A549 (cell line): ENCODE results near the gene TMEM167B. TPM values are rescaled to one million over a fixed set of nuclear protein-coding genes. Genes with fewer than 3 reads are reported as not detected.

Source experiments
- ATAC-seq, 2 experiments: fragments of 200-7000 bp in 1 of 2; fragments of >200 bp in 1 of 2; cut with Nextera tagmentation in 1 of 2; cut with Tn5 transposase in 1 of 2; 3 replicates each; pipeline versions ENCODE4 v1.8.0 to v1.9.1; 2018 to 2020; ENCODE audit warnings: mild to moderate bottlenecking in 1 of 2, moderate library complexity in 1 of 2
- CTCF ChIA-PET: fragments of 300-600 bp; sonication (Branson Sonifier 250); formaldehyde crosslinking; extraction: SDS; loops from one replicate; lab custom pipeline; 2021; ENCODE audit warnings: antibody characterized with exemption, inconsistent platforms; lab: Yijun Ruan, JAX
- POLR2A ChIA-PET: fragments of 350-600 bp; formaldehyde crosslinking; extraction: SDS; loops from one replicate; lab custom pipeline; 2021; ENCODE audit warnings: antibody characterized with exemption, inconsistent platforms; lab: Yijun Ruan, JAX
- DNase-seq, 2 experiments: peaks; one replicate each; pipeline versions ENCODE4 v3.0.0 to v3.0.0-alpha.2; 2011 to 2016; ENCODE audit warnings: low read depth in 1 of 2, low spot score in 1 of 2
- FAIRE-seq: peaks from 2 replicates; lab custom pipeline; 2011; peaks lifted over from hg19 to GRCh38; lab: Jason Lieb, UNC
- H3K27ac ChIP-seq, 2 experiments: fragments of >200 bp; sonication (Bioruptor Twin); formaldehyde crosslinking; 3 replicates each; pipeline ENCODE4 v1.5.1; 2016 to 2017
- H3K4me1 ChIP-seq: fragments of >200 bp; sonication (Bioruptor Twin); formaldehyde crosslinking; 3 replicates; pipeline ENCODE4 v1.6.1; 2016
- H3K4me2 ChIP-seq: fragments of >200 bp; sonication (Bioruptor Twin); formaldehyde crosslinking; 3 replicates; pipeline ENCODE4 v1.6.1; 2016
- H3K4me3 ChIP-seq: fragments of >200 bp; sonication (Bioruptor Twin); formaldehyde crosslinking; 3 replicates; pipeline ENCODE4 v1.5.1; 2016
- H3K9me3 ChIP-seq: fragments of >200 bp; sonication (Bioruptor Twin); formaldehyde crosslinking; 3 replicates; pipeline ENCODE4 v1.6.1; 2016
- CBX8 ChIP-seq: fragments of 200-600 bp; sonication (generic); IDR thresholded peaks from 2 replicates; pipeline ENCODE4 v1.6.1; 2016
- CHD2 ChIP-seq: fragments of 150-350 bp; IDR thresholded peaks from 2 replicates; pipeline ENCODE4 v1.6.1; 2014; ENCODE audit warnings: low read length; ENCODE audit not compliant: partially characterized antibody
- CHD4 ChIP-seq: fragments of 200-600 bp; sonication (generic); IDR thresholded peaks from 2 replicates; pipeline ENCODE4 v1.6.1; 2016; ENCODE audit warnings: antibody characterized with exemption, mild to moderate bottlenecking, borderline replicate concordance
- EHMT2 ChIP-seq: fragments of 200-600 bp; sonication (generic); IDR thresholded peaks from 2 replicates; pipeline ENCODE4 v1.6.1; 2016; ENCODE audit warnings: antibody characterized with exemption, low read depth, mild to moderate bottlenecking, moderate library complexity
- EP300 ChIP-seq, 2 experiments: fragments of >200 bp; sonication (Bioruptor Twin); formaldehyde crosslinking; IDR thresholded peaks; 2 replicates in 1 of 2; 3 replicates in 1 of 2; pipeline ENCODE4 v1.6.1; 2016 to 2017
- FOXS1 ChIP-seq: fragments of 250-450 bp; sonication (Bioruptor Pico); IDR thresholded peaks from 2 replicates; pipeline ENCODE4 v1.5.0; 2020; ENCODE audit warnings: mild to moderate bottlenecking, moderate library complexity
- GATA3 ChIP-seq: IDR thresholded peaks from 2 replicates; pipeline ENCODE4 v1.6.1; 2012; ENCODE audit warnings: borderline replicate concordance
- HOXB5 ChIP-seq: fragments of 250-450 bp; sonication (Bioruptor Pico); IDR thresholded peaks from 2 replicates; pipeline ENCODE4 v1.5.0; 2020; ENCODE audit warnings: mild to moderate bottlenecking, moderate library complexity
- KDM1A ChIP-seq: fragments of 200-600 bp; sonication (generic); IDR thresholded peaks from 2 replicates; pipeline ENCODE4 v1.6.1; 2016; ENCODE audit warnings: low read depth, mild to moderate bottlenecking
- MAFK ChIP-seq: fragments of 450-650 bp; IDR thresholded peaks from 2 replicates; pipeline ENCODE4 v1.6.1; 2014; ENCODE audit not compliant: partially characterized antibody
- MYC ChIP-seq: IDR thresholded peaks from 2 replicates; pipeline ENCODE4 v1.6.1; 2012; ENCODE audit warnings: mild to moderate bottlenecking, inconsistent platforms, low read length, improper control_type of control experiment, borderline replicate concordance
- NR3C1 ChIP-seq: fragments of >200 bp; sonication (Bioruptor Twin); formaldehyde crosslinking; IDR thresholded peaks from 3 replicates; pipeline ENCODE4 v1.6.1; 2017
- POLR2A ChIP-seq: IDR thresholded peaks from 2 replicates; pipeline ENCODE4 v1.6.1; 2012; ENCODE audit warnings: mild to moderate bottlenecking, low read length
- RAD21 ChIP-seq, 2 experiments: fragments of >200 bp in 1 of 2; sonication (Bioruptor Twin) in 1 of 2; formaldehyde crosslinking in 1 of 2; IDR thresholded peaks in 1 of 2; conservative IDR thresholded peaks in 1 of 2; 2 replicates in 1 of 2; 3 replicates in 1 of 2; pipeline ENCODE4 v1.6.1; 2012 to 2018; ENCODE audit warnings: inconsistent platforms in 1 of 2
- RARB ChIP-seq: fragments of 250-450 bp; sonication (Bioruptor Pico); IDR thresholded peaks from 2 replicates; pipeline ENCODE4 v1.8.0; 2021; ENCODE audit warnings: mild to moderate bottlenecking, moderate library complexity
- RNF2 ChIP-seq: fragments of 200-600 bp; sonication (generic); IDR thresholded peaks from 2 replicates; pipeline ENCODE4 v1.6.1; 2016; ENCODE audit warnings: low read depth, mild to moderate bottlenecking, antibody characterized with exemption, moderate library complexity, borderline replicate concordance
- TP53 ChIP-seq: fragments of 250-450 bp; sonication (Bioruptor Pico); IDR thresholded peaks from 2 replicates; pipeline ENCODE4 v1.5.0; 2021; ENCODE audit warnings: mild to moderate bottlenecking, moderate library complexity
- ZC3H11A ChIP-seq: fragments of 450-650 bp; IDR thresholded peaks from 2 replicates; pipeline ENCODE4 v1.6.1; 2014; ENCODE audit warnings: antibody characterized with exemption, mild to moderate bottlenecking
- ZNF302 ChIP-seq: fragments of 250-450 bp; sonication (Bioruptor Pico); IDR thresholded peaks from 2 replicates; pipeline ENCODE4 v1.9.0; 2021; ENCODE audit warnings: inconsistent platforms, mild to moderate bottlenecking, moderate library complexity
- ZSCAN20 ChIP-seq: fragments of 250-450 bp; sonication (Bioruptor Pico); IDR thresholded peaks from 2 replicates; pipeline ENCODE4 v1.8.0; 2022; ENCODE audit warnings: mild to moderate bottlenecking, moderate library complexity
- WGBS: methylation state at CpG from one replicate; pipeline ENCODE4 v1.1.6; 2017; ENCODE audit errors: missing lambda C conversion rate; 5-methylcytosine and 5-hydroxymethylcytosine counted together
- polyA plus RNA-seq, 4 experiments: library from polyadenylated mRNA; depleted of rRNA in 3 of 4; stranded (reverse); fragments of >200 nt; fragmentation: RNase III in 1 of 4; extraction: RNeasy Plus Mini Kit Qiagen cat#74134 plus additional on column Dnase treatment in 1 of 4; gene quantifications; 2 replicates in 3 of 4; 3 replicates in 1 of 4; pipeline ENCODE4 v1.2.3, GENCODE V29; 2011 to 2017
- TF ChIP-seq, protein P1 (sequence below): fragments of 200-600 bp; sonication (generic); IDR thresholded peaks from 2 replicates; pipeline ENCODE4 v1.6.1; 2016; ENCODE audit warnings: antibody characterized with exemption, mild to moderate bottlenecking, moderate library complexity
- TF ChIP-seq, protein P2 (sequence below): IDR thresholded peaks from 2 replicates; pipeline ENCODE4 v1.6.1; 2012
- TF ChIP-seq, protein P3 (sequence below): fragments of 250-450 bp; sonication (Bioruptor Pico); IDR thresholded peaks from 2 replicates; pipeline ENCODE4 v1.5.0; 2020; ENCODE audit warnings: low read depth, mild to moderate bottlenecking, moderate library complexity

TMEM167B gene
- polyA plus RNA-seq, 2 of the 4 experiments (the other 2 are of a cell fraction), result 9.7 to 10.9 TPM

DNA sequence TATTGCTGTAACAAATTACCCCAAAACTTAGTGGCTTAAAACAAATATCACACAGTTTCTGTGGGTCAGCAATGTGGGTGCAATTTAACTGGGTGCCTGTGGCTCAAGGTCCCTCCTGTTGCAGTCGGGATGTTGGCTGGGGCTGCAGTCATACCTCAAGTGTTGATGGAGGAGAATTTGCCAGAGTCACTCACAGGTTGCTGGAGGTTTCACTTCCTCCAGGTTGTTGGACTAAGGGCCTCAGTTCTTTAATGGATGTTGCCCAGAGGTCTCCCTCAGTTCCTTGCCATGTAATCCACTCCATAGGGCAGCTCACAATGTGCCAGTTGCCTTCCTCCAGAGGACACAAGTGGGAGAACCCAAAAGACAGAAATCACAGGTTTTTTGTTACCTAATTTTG, 12.2 kb upstream of the TMEM167B start (continued):
- TF ChIP-seq, protein P1, sequence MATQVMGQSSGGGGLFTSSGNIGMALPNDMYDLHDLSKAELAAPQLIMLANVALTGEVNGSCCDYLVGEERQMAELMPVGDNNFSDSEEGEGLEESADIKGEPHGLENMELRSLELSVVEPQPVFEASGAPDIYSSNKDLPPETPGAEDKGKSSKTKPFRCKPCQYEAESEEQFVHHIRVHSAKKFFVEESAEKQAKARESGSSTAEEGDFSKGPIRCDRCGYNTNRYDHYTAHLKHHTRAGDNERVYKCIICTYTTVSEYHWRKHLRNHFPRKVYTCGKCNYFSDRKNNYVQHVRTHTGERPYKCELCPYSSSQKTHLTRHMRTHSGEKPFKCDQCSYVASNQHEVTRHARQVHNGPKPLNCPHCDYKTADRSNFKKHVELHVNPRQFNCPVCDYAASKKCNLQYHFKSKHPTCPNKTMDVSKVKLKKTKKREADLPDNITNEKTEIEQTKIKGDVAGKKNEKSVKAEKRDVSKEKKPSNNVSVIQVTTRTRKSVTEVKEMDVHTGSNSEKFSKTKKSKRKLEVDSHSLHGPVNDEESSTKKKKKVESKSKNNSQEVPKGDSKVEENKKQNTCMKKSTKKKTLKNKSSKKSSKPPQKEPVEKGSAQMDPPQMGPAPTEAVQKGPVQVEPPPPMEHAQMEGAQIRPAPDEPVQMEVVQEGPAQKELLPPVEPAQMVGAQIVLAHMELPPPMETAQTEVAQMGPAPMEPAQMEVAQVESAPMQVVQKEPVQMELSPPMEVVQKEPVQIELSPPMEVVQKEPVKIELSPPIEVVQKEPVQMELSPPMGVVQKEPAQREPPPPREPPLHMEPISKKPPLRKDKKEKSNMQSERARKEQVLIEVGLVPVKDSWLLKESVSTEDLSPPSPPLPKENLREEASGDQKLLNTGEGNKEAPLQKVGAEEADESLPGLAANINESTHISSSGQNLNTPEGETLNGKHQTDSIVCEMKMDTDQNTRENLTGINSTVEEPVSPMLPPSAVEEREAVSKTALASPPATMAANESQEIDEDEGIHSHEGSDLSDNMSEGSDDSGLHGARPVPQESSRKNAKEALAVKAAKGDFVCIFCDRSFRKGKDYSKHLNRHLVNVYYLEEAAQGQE, result no peak

DNA sequence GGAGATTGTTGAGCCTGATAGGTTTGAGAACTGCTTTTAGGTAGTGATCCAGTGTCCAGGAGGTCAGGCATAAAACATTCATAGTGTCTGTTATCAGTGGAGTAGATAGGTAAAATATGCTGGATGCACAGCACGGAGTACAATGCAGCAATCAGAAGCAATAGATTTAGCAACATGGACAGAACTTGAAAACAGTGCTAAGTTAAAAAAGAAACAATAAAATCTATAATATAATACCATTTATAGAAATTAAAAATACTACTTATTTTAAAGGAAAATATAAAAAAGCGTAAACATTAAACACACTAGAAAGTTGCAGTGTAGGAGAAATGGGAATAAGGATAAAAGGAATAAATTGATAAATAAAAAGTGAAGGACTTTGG, 11.3 kb upstream of the TMEM167B start:
- WGBS, result 93% methylated on average over 2 of the region's 2 CpGs
- FAIRE-seq (no peak), ATAC-seq (no peak), DNase-seq (no peak)
- Histone ChIP-seq H3K4me3 (no peak overlapping the region), H3K27ac (peak overlapping the region; percentile 65 to 84; a peak in 5 of 6 replicates), H3K9me3 (no peaks in the 10 kb centered on the region), H3K4me1 (no peaks in the 10 kb centered on the region; the same call in 2 of the 3 replicates), H3K4me2 (peak overlapping the region; percentile 59)
- ChIA-PET POLR2A (no interaction called here), CTCF (interaction anchor here (3.2 kb wide), 1 partner anchor 9 kb away, joined by 13 read pairs; no protein-coding TSS in a partner anchor)
- no peak for TF ChIP-seq MYC
- no peak for TF ChIP-seq RARB (CRISPR knock-in tag)
- TF ChIP-seq CHD4, result no peak
- no peak for TF ChIP-seq RAD21 (conservative IDR thresholded peaks at IDR 0.05 in 1 of 2, IDR thresholded peaks at IDR 0.05 in 1 of 2)
- no peak for TF ChIP-seq CHD2

DNA sequence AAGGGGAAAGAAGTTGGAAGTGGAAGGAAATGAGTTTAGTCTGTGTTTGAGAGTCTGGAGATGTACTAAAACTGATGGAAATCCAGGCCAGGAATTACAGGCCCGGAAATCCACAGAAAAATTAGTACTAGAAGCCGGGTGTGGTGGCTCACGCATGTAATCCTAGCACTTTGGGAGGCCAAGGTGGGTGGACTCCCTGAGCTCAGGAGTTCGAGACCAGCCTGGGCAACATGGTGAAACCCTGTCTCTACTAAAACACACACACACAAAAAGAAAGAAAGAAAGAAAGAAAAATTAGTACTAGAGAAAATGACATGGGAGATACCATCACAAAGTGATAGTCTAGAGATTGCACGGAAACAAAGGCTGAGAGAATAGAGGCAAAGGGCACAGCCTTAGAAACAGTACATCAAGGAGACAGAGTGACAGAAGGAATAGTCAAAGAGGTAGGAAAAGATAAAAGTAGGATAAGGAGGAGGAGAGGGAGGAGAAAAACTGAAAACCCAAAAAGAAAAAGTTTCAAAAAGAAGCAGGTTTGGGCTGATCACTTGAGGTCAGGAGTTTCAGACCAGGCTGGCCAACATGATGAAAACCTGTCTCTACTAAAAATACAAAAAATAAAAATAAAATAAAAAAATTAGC, 10.0 kb upstream of the TMEM167B start:
- ChIA-PET POLR2A (interaction anchor here (0.8 kb wide), 1 partner anchor 118 kb away, joined by 3 read pairs; the partner anchor contains the start of gene CLCC1), CTCF (interaction anchor here (3.2 kb wide), 1 partner anchor 8 kb away, joined by 13 read pairs; no protein-coding TSS in a partner anchor)
- Histone ChIP-seq H3K9me3 (no peaks in the 10 kb centered on the region), H3K27ac (peak overlapping the region; percentile 65 to 84; a peak in 5 of 6 replicates), H3K4me2 (peak overlapping the region; percentile 59; the same call in 2 of the 3 replicates), H3K4me1 (no peaks in the 10 kb centered on the region; the same call in 2 of the 3 replicates), H3K4me3 (no peak overlapping the region)
- ATAC-seq (no peak), DNase-seq (no peak), FAIRE-seq (no peak)
- TF ChIP-seq EHMT2, result no peak
- TF ChIP-seq CBX8, result no peak
- 78% methylated on average over 5 of the region's 5 CpGs for WGBS

DNA sequence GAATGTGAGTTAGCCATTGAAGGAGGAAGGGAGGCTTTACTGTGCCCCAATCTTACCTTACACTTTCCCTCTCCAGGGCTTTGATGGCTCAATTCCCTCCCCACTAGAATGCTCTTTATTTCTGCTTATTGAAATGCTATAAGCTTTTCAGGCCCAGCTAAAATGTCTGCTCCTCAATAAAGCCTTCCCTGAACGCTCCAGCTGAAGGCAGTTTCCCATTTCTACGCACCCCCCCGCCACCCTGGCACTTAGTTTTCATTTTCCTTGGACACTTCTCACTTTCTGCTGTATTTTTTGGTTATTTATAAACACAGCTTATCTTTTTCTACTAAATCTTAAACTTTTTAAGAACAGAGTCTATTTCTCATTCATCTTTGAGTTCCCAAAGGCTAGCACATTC, 7.1 kb upstream of the TMEM167B start:
- no peak for FAIRE-seq
- no peak for ATAC-seq
- 89% methylated on average over 3 of the region's 3 CpGs for WGBS
- no peak for DNase-seq
- no peak for TF ChIP-seq RNF2
- TF ChIP-seq CBX8, result no peak
- TF ChIP-seq, protein P2, sequence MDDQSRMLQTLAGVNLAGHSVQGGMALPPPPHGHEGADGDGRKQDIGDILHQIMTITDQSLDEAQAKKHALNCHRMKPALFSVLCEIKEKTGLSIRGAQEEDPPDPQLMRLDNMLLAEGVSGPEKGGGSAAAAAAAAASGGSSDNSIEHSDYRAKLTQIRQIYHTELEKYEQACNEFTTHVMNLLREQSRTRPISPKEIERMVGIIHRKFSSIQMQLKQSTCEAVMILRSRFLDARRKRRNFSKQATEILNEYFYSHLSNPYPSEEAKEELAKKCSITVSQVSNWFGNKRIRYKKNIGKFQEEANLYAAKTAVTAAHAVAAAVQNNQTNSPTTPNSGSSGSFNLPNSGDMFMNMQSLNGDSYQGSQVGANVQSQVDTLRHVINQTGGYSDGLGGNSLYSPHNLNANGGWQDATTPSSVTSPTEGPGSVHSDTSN, result no peak
- no peak for TF ChIP-seq EP300 (IDR thresholded peaks at IDR 0.05)
- no peak for TF ChIP-seq ZSCAN20
- TF ChIP-seq ZC3H11A, result no peak
- TF ChIP-seq, protein P3, sequence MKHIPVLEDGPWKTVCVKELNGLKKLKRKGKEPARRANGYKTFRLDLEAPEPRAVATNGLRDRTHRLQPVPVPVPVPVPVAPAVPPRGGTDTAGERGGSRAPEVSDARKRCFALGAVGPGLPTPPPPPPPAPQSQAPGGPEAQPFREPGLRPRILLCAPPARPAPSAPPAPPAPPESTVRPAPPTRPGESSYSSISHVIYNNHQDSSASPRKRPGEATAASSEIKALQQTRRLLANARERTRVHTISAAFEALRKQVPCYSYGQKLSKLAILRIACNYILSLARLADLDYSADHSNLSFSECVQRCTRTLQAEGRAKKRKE (CRISPR knock-in tag), result no peak
- TF ChIP-seq RARB (CRISPR knock-in tag), result no peak
- TF ChIP-seq TP53 (CRISPR knock-in tag), result no peak
- no peak for TF ChIP-seq KDM1A
- no peak for TF ChIP-seq NR3C1
- no peak for TF ChIP-seq POLR2A
- no peak for TF ChIP-seq FOXS1 (CRISPR knock-in tag)
- no peak for TF ChIP-seq GATA3
- TF ChIP-seq ZNF302 (CRISPR knock-in tag), result no peak
- TF ChIP-seq HOXB5 (CRISPR knock-in tag), result no peak
- no peak for TF ChIP-seq MAFK
- Histone ChIP-seq H3K4me1 (no peaks in the 10 kb centered on the region), H3K9me3 (no peaks in the 10 kb centered on the region), H3K27ac (no peak overlapping the region), H3K4me2 (no peak overlapping the region), H3K4me3 (no peak overlapping the region)
- POLR2A ChIA-PET, result no interaction called here
- CTCF ChIA-PET, result interaction anchor here (0.6 to 2.1 kb wide), 4 partner anchors 14 to 29 kb away, joined by 3 to 7 read pairs (median 4); a partner anchor contains a TSS
